GM12878 (cell line): ENCODE data around the gene APOBEC3H. TPM values are rescaled to one million over a fixed set of nuclear protein-coding genes. Genes with fewer than 3 reads are reported as not detected.
A peak's percentile ranks its signal among the peaks of the same experiment; 100 is the strongest.

Source experiments
- BCLAF1 ChIP-seq: fragments of 450-650 bp; IDR thresholded peaks from 2 replicates; pipeline ENCODE4 v1.6.1; 2017; ENCODE audit warnings: antibody characterized with exemption, mild to moderate bottlenecking, moderate library complexity
- CHD1 ChIP-seq: IDR thresholded peaks from 2 replicates; pipeline ENCODE4 v1.6.1; 2012; ENCODE audit warnings: low read depth, low read length, improper control_type of control experiment
- CTCF ChIP-seq, 3 experiments: IDR thresholded peaks in 2 of 3; conservative IDR thresholded peaks in 1 of 3; 2 replicates each; pipeline ENCODE4 v1.5.1; 2011; ENCODE audit warnings: low read depth in 3 of 3, low read length in 3 of 3, mild to moderate bottlenecking in 3 of 3, control low read depth in 2 of 3, moderate library complexity in 2 of 3, inconsistent platforms in 1 of 3, mixed read lengths in 1 of 3; ENCODE audit not compliant: control insufficient read depth in 2 of 3, insufficient read depth in 1 of 3; ENCODE audit errors: extremely low read depth in 1 of 3
- E4F1 ChIP-seq: fragments of 450-650 bp; IDR thresholded peaks from 2 replicates; pipeline ENCODE4 v1.6.1; 2018; ENCODE audit warnings: borderline replicate concordance, mild to moderate bottlenecking; ENCODE audit not compliant: partially characterized antibody
- FOXK2 ChIP-seq: fragments of 450-650 bp; IDR thresholded peaks from 2 replicates; pipeline ENCODE4 v1.6.1; 2017; ENCODE audit warnings: mild to moderate bottlenecking, moderate library complexity
- FOXM1 ChIP-seq: IDR thresholded peaks from 2 replicates; pipeline ENCODE4 v1.6.1; 2012; ENCODE audit warnings: low read depth, mild to moderate bottlenecking, inconsistent platforms, low read length, moderate library complexity
- IRF4 ChIP-seq: IDR thresholded peaks from 2 replicates; pipeline ENCODE4 v1.6.1; 2011; ENCODE audit warnings: low read depth, low read length
- KAT2A ChIP-seq: conservative IDR thresholded peaks from 2 replicates; pipeline ENCODE4 v1.6.1; 2011; ENCODE audit warnings: low read depth, low read length; ENCODE audit not compliant: control insufficient read depth
- MYB ChIP-seq: fragments of 150-350 bp; IDR thresholded peaks from 2 replicates; pipeline ENCODE4 v1.6.1; 2014; ENCODE audit warnings: mild to moderate bottlenecking, low read depth, low read length, borderline replicate concordance
- NFYA ChIP-seq: IDR thresholded peaks from 2 replicates; pipeline ENCODE4 v1.6.1; 2011; ENCODE audit warnings: low read depth, mild to moderate bottlenecking, low read length, improper control_type of control experiment, borderline replicate concordance
- NR2F1 ChIP-seq: fragments of 450-650 bp; conservative IDR thresholded peaks from 2 replicates; pipeline ENCODE4 v1.6.1; 2017; ENCODE audit warnings: mild to moderate bottlenecking
- POLR2A ChIP-seq: IDR thresholded peaks from 2 replicates; pipeline ENCODE4 v1.6.1; 2011; ENCODE audit warnings: low read depth, mild to moderate bottlenecking, low read length
- SMAD1 ChIP-seq: fragments of 450-650 bp; IDR thresholded peaks from 2 replicates; pipeline ENCODE4 v1.6.1; 2018; ENCODE audit warnings: mild to moderate bottlenecking, low read depth; ENCODE audit not compliant: partially characterized antibody
- SPI1 ChIP-seq: IDR thresholded peaks from 2 replicates; pipeline ENCODE4 v1.6.1; 2011; ENCODE audit warnings: low read depth, mild to moderate bottlenecking, low read length, moderate library complexity, borderline replicate concordance; ENCODE audit not compliant: insufficient read depth
- STAT3 ChIP-seq: IDR thresholded peaks from 2 replicates; pipeline ENCODE4 v1.6.1; 2011; ENCODE audit warnings: low read depth, low read length, improper control_type of control experiment
- TCF3 ChIP-seq: IDR thresholded peaks from 2 replicates; pipeline ENCODE4 v1.6.1; 2012; ENCODE audit warnings: low read depth, mild to moderate bottlenecking, low read length, borderline replicate concordance; ENCODE audit not compliant: insufficient read depth
- polyA plus RNA-seq, 11 experiments: library from polyadenylated mRNA; depleted of rRNA in 4 of 11; unstranded in 6 of 11; stranded (reverse) in 5 of 11; fragments of >200 nt; fragmentation: Nextera tagmentation in 4 of 11; fragmentation: Illumina TruSeq in 1 of 11; extraction: Ambion mirVana in 4 of 11; extraction: Trizol in 1 of 11; gene quantifications; 1 replicate in 1 of 11; 2 replicates in 10 of 11; pipeline versions ENCODE4 v1.2.1 to v1.2.3, GENCODE V29; 2011 to 2016; ENCODE audit warnings: inconsistent platforms in 2 of 11, missing spikeins in 2 of 11, low read depth in 1 of 11
- total RNA-seq, 4 experiments: library from RNA; depleted of rRNA in 3 of 4; stranded (reverse); fragments of >200 nt in 3 of 4; fragmentation: Illumina TruSeq in 1 of 4; extraction: Trizol in 1 of 4; gene quantifications; 2 replicates each; pipeline versions ENCODE4 v1.2.1 to v1.2.3, GENCODE V29; 2013 to 2021
- TF ChIP-seq, protein P1 (sequence below): IDR thresholded peaks from 2 replicates; pipeline ENCODE4 v1.6.1; 2012; ENCODE audit warnings: improper control_type of control experiment, low read depth, low read length; ENCODE audit not compliant: insufficient replicate concordance

The APOBEC3H gene
- total and polyA plus RNA-seq, 10 of the 15 experiments (the other 5 are each of a cell fraction or from before 2014, with no cell fraction given): 7.5 to 23.0 (median 14.8) TPM

GRCh38 chr22:39080052-39080762 is 16.8 kb upstream of the APOBEC3H start (continued):
- TF ChIP-seq CTCF (IDR thresholded peaks at IDR 0.05 in 2 of 3, conservative IDR thresholded peaks at IDR 0.05 in 1 of 3; ENCODE audit: control insufficient read depth in 2 of 3, extremely low read depth in 1 of 3, insufficient read depth in 1 of 3, low read depth in 3 of 3, low read length in 3 of 3) (no peak), SPI1 (no peak), FOXK2 (no peak), NFYA (no peak), IRF4 (no peak), STAT3 (no peak), NR2F1 (0 out of 2 replicates have a peak, but pooled peaks have one; percentile 13), TCF3 (no peak), E4F1 (no peak), MYB (no peak), SMAD1 (no peak), FOXM1 (no peak), POLR2A (no peak; the same call in none of the 2 replicates), CHD1 (no peak), BCLAF1 (no peak), KAT2A (no peak)
- TF ChIP-seq, protein P1, sequence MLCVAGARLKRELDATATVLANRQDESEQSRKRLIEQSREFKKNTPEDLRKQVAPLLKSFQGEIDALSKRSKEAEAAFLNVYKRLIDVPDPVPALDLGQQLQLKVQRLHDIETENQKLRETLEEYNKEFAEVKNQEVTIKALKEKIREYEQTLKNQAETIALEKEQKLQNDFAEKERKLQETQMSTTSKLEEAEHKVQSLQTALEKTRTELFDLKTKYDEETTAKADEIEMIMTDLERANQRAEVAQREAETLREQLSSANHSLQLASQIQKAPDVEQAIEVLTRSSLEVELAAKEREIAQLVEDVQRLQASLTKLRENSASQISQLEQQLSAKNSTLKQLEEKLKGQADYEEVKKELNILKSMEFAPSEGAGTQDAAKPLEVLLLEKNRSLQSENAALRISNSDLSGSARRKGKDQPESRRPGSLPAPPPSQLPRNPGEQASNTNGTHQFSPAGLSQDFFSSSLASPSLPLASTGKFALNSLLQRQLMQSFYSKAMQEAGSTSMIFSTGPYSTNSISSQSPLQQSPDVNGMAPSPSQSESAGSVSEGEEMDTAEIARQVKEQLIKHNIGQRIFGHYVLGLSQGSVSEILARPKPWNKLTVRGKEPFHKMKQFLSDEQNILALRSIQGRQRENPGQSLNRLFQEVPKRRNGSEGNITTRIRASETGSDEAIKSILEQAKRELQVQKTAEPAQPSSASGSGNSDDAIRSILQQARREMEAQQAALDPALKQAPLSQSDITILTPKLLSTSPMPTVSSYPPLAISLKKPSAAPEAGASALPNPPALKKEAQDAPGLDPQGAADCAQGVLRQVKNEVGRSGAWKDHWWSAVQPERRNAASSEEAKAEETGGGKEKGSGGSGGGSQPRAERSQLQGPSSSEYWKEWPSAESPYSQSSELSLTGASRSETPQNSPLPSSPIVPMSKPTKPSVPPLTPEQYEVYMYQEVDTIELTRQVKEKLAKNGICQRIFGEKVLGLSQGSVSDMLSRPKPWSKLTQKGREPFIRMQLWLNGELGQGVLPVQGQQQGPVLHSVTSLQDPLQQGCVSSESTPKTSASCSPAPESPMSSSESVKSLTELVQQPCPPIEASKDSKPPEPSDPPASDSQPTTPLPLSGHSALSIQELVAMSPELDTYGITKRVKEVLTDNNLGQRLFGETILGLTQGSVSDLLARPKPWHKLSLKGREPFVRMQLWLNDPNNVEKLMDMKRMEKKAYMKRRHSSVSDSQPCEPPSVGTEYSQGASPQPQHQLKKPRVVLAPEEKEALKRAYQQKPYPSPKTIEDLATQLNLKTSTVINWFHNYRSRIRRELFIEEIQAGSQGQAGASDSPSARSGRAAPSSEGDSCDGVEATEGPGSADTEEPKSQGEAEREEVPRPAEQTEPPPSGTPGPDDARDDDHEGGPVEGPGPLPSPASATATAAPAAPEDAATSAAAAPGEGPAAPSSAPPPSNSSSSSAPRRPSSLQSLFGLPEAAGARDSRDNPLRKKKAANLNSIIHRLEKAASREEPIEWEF: no peak
